T-helper 1 cell (primary cell): ENCODE results near the gene PORCN.
"Not testable (repeated sequence)": the region's sequence is repeated elsewhere in the genome, so short reads cannot be mapped to it uniquely, and the experiment has no call there.

Experiments
- DNase-seq, 5 donors: peaks; one replicate each; pipeline ENCODE4 v3.0.0-alpha.2; 2012 to 2020

PORCN gene

DNA sequence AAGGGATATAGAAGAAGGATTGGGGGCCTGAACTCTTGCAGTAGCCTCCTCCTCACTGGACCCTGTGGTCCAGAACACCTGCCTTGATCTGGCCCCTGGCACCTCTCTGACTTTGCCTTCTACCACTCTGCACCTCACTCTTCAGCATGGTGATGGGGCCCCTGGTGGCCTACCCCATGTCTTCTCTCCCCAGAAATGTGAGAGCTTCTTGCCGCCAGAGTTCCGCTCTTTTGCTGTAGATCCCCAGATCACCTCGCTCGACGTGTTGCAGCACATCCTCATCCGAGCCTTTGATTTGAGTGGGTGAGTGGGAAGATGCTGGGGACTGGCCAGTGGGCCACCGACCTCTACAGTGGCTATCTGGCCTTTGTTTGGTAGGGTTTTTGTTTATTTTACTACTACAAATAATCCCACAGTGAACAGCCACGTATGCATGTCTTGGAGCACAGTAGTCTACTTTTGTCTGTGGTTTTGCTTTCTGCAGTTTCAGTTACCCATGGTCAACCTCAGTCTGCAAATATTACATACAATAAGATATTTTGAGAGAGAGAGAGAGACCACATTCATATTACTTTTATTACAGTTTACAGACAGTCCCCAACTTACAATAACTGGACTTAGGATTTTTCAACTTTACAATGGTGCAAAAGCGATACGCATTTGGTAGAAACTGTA, 32.5 kb downstream of the PORCN start:
- DNase-seq, result no peak

DNA sequence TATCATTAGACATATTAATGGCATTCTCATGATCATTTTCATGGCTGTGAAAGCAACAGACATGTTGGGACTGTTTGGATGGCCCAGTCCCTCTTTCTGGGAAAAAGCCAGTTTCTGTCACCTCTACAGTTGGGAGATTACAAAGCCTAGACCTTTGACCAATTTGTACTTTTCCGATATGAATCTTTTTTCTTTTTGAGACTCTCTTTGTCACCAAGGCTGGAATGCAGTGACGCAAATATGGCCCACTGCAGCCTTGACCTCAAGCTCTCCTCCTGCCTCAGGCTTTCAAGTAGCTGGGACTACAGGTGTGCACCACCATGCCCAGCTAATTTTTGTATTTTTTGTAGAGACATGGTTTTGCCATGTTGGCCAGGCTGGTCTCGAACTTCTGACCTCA, 40.1 kb downstream of the PORCN start:
- DNase-seq, result no peak

GRCh38 chrX:48555731-48556325, 47.0 kb downstream of the PORCN start:
- DNase-seq, result not testable (repeated sequence)

- DNase-seq, result peak in 1 of 5 donors; percentile 12
Measured at GRCh38 chrX:48558271-48558670, 49.5 kb downstream of the PORCN start.

GRCh38 chrX:48559636-48560035, 50.8 kb downstream of the PORCN start:
- no peak for DNase-seq

DNA sequence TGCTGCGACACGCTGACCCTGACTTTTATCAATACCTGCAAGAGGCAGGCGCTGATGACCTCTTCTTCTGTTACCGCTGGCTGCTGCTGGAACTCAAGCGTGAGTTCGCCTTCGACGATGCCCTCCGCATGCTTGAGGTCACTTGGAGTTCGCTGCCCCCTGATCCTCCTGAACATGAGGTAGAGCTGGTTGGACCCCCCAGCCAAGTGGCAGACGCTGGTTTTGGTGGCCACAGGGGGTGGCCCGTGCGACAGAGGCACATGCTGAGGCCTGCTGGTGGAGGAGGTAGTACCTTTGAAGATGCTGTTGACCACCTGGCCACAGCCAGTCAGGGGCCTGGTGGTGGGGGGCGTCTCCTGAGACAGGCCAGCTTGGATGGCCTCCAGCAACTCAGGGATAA, 51.3 kb downstream of the PORCN start:
- no peak for DNase-seq

GRCh38 chrX:48560681-48561080, 51.9 kb downstream of the PORCN start:
- DNase-seq, result no peak

GRCh38 chrX:48569958-48570357, 61.2 kb downstream of the PORCN start:
- DNase-seq, result peak in 1 of 5 donors; percentile 84
